ENCODE data around the gene GRID1.

DNA sequence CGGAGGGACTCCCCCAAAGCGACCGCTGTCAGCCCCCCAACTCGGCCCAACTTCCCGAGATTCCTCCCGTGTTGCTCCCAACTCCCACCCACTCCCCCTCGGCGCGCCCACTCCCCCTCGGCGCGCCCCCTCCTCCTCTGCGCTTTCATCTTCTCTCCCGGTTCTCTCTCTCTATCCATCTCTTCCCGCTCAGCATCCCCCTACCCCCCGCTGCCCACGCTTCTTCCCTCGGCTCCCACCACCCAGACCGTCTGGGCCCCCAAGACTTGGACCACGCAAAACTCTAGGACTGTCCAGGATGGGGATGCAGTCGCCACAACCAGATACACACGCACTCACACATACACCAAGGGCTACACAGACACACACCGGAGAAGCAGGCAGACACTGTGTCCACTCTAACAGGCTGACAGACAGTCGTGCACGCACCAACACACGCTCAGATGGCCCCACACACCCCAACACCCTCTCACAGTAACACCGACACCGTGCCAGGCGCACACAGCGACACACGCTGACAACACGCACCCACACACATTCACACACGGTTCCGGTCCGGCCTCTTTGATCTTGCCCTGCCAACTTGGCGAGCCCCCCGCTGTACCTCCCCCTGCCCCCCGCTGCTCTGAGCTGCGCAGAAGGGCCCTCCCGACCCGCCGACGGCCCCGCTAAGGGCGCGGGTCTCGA lies 1.1 kb downstream of the GRID1 start:
- no peak for TF ChIP-seq CTCF (IDR thresholded peaks at IDR 0.05; ENCODE audit: low read length)
- no peak for TF ChIP-seq EZH2 (optimal IDR thresholded peaks at IDR 0.05; ENCODE audit: low read depth, low read length)
- no peak for TF ChIP-seq EZH2phosphoT487 (IDR thresholded peaks at IDR 0.05; ENCODE audit: low read length)
